GM13976 (cell line): Measurements from ENCODE around the gene ZDHHC7.
A peak's percentile ranks its signal among the peaks of the same experiment; 100 is the strongest.

ENCODE experiments used
- DNase-seq: peaks from one replicate; pipeline ENCODE4 v3.0.0; 2012; ENCODE audit warnings: low spot score
- in situ Hi-C: fragments of 300-500 bp; cut with MboI; formaldehyde crosslinking; loops from one replicate; pipeline ENCODE4 v1.12.0; 2022; ENCODE audit warnings: low sequenced_read_pairs, mixed read lengths, inconsistent platforms; ENCODE audit not compliant: unreplicated experiment
- TF ChIP-seq, protein P1 (sequence below): IDR thresholded peaks from 2 replicates; pipeline ENCODE4 v1.5.1; 2012; ENCODE audit warnings: borderline replicate concordance, mild to moderate bottlenecking; ENCODE audit not compliant: insufficient read depth; ENCODE audit errors: extremely low read depth, missing control alignments, control extremely low read depth

Gene ZDHHC7

DNA sequence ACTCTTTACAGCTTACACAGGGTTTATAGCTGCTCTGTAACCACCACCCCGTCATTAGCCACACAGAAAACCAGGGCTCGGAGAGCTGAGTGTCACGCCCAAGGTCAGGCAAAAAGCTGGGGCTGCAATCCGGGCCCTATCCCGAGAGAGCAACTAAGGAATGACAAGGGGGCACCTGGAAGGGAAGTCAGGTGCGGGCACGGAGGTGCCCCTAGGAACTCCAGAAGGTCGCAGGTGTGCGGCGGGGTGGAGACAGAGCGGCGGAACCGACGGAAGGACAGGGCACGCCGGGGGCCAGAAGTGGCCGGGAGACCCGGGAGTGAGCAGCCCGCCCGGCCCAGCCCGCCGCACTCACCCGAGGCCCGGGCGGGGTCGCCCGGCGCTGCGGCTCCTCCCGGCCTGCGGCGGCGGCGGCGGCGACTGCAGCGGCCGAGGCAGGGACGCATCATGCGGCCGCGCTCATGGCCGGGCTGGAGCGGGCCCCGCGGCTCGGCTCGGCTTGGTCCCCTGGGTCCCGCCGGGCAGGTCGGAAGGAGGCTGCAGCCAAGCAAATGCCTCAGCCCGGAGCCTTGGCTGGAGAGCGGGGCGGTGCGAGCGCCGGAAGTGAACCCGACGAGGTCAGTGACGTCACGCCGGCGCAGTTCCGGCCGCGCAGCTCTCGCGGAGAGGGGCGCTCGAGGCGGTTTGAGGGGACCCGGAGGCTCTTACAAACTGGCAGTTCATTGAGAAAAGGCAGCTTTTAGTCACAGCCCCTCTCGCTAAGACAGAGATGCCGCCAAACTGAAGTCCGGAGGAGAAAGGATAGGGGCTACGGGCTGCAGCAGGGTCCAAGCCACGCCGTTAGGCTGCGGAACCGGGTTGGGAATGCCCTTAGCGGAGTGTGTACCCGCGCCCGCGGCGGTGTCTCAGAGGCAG lies at the start of gene ZDHHC7:
Gene ZDHHC7, minus strand, starts transcription at position 605 of the 915 bp plus-strand sequence. CDS start 20,917 bp downstream, outside the sequence.
- TF ChIP-seq, protein P1, sequence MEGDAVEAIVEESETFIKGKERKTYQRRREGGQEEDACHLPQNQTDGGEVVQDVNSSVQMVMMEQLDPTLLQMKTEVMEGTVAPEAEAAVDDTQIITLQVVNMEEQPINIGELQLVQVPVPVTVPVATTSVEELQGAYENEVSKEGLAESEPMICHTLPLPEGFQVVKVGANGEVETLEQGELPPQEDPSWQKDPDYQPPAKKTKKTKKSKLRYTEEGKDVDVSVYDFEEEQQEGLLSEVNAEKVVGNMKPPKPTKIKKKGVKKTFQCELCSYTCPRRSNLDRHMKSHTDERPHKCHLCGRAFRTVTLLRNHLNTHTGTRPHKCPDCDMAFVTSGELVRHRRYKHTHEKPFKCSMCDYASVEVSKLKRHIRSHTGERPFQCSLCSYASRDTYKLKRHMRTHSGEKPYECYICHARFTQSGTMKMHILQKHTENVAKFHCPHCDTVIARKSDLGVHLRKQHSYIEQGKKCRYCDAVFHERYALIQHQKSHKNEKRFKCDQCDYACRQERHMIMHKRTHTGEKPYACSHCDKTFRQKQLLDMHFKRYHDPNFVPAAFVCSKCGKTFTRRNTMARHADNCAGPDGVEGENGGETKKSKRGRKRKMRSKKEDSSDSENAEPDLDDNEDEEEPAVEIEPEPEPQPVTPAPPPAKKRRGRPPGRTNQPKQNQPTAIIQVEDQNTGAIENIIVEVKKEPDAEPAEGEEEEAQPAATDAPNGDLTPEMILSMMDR: no peak
- in situ Hi-C loops: no loop called here

DNA sequence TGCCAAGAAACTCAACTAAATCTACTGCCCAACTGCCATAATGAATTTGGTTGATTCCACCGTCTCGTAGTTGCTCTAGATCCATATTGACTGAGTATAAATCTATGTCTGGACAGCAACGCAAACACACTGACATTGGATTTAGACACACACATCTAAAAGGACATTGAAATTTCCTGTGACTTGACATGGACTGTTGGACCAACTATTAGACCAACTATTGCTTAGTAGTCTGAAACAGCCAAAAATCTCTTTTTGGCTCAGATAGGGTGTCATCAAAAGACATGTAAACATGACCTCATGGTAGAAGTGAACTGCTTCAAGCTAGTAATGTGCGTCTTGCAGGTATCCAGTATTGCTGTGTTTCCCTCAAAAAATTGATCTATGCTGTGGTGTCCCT lies 47.6 kb upstream of the ZDHHC7 start:
- in situ Hi-C loops: no loop called here
- TF ChIP-seq, protein P1: no peak
- no peak for DNase-seq

More for the DNA sequence above, at the start of gene ZDHHC7:
- peak; percentile 96 for DNase-seq

DNA sequence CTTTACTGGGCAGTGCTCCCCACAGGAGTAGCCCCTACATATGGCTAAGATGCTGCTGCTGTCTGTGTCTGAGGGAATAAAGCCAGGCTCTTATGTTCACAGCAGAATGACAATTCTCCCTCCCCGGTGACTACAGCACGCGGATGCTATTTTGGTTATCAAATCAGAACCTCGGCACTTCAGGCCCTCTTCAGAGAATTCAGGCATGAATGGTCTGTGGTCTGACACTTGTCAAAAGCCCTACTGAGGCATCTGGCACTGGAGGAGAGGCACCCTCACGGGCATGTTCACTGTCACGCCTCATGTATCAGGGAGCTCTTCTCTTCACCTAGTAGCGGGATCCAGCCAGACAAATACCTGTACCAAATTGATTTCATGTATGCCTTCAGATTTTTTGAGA lies 46.6 kb upstream of the ZDHHC7 start:
- DNase-seq: no peak
- in situ Hi-C loops: no loop called here

GRCh38 chr16:85057212-85057889 lies 46.0 kb upstream of the ZDHHC7 start:
- DNase-seq: no peak
- in situ Hi-C loops: no loop called here
- TF ChIP-seq, protein P1: no peak

More for the DNA sequence above, 46.6 kb upstream of the ZDHHC7 start:
- TF ChIP-seq, protein P1: no peak

GRCh38 chr16:85056211-85056748 lies 44.9 kb upstream of the ZDHHC7 start:
- DNase-seq: no peak
- TF ChIP-seq, protein P1: peak; percentile 19
- in situ Hi-C loops: no loop called here

DNA sequence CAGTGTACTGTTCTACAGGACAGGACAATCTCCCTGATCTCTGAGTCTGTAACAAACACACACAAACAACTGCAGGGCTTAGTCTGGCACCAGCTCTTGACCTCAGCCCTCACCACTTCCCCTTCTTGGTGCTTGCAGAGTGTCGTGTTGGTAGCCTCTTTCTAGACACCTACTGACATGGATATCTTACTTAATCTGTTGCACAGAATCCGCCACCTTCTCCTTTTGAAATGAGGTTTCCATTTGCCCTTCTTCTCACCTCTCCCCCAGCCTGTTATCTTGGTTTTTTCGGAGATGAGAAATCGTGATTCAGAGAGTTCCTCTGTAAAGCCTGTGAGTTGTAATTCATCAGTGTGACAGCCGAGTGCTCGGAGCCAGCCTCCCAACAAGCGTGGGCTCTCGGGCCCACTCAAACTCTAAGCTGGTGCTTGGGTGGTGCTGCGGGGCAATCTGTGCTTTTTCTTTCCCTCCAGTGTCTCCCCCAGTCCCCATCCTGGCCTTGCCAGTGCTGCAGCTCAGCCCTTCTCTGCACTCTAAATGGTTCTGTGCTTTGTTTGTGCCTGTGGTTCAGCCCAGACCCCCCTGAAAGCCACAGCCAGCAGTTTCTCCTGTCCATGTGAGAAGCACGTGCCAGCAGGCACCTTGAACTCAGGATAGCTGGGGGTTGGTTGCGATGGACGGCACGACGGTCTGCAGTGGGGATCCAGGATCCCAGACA lies 44.3 kb upstream of the ZDHHC7 start:
- TF ChIP-seq, protein P1: no peak
- in situ Hi-C loops: no loop called here
- peak; percentile 70 for DNase-seq
